IPS-15b (cell line): ENCODE data around the gene HIPK2.

Experiments used
- H3K27me3 ChIP-seq: one replicate; pipeline ENCODE4 v1.6.1; 2013; ENCODE audit warnings: low read length; ENCODE audit not compliant: control insufficient read depth, insufficient read depth
- H3K36me3 ChIP-seq: one replicate; pipeline ENCODE4 v1.6.1; 2013; ENCODE audit warnings: low read length; ENCODE audit not compliant: control insufficient read depth, insufficient read depth
- H3K4me1 ChIP-seq: one replicate; pipeline ENCODE4 v1.6.1; 2013; ENCODE audit warnings: mild to moderate bottlenecking, low read length; ENCODE audit not compliant: control insufficient read depth, insufficient read depth
- H3K4me3 ChIP-seq: one replicate; pipeline ENCODE4 v1.5.1; 2013; ENCODE audit warnings: low read depth, low read length
- H3K9ac ChIP-seq: one replicate; pipeline ENCODE4 v1.6.1; 2013; ENCODE audit warnings: low read depth, mild to moderate bottlenecking, low read length
- H3K9me3 ChIP-seq: one replicate; pipeline ENCODE4 v1.6.1; 2013; ENCODE audit warnings: mild to moderate bottlenecking, low read length; ENCODE audit not compliant: control insufficient read depth, insufficient read depth

HIPK2 gene

DNA sequence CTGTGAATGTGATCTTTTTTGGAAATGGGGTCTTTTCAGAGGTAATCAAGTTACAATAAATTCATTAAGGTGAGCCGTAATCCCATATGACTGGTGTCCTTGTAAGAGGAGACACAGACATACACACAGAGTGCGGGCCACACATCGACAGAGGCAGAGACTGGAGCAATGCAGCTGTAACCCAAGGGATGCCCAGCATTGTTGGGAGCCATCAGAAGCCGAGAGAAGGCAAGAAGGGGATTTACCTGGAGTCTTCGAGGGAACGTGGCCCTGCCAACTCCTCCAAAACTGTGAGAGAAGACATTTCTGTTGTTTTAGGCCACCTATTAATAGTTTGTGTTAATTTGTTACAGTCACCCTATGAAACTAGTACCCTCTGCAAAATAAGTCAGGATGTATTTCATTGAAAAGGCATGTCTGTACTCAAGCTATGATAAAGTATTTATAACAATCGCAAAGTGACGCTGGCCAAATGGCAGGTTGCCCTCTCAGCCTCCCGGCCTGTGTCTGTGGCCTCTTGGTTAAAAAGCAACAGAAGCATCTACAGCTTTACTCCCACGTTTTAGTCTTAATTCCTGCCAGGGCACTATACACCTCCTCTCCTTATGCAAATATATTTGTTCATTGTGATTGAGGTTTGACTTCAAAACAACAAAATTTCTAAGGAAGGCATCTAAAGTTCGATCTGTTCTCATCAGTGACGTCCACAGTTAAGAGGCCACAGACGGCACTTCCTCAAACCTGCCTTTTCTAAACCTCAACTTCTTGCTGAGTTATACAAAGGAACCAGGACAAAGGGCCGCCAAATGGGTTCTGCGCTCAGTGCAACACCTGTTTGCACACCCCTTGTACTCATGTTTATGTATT lies 46.8 kb downstream of the HIPK2 start:
- Histone ChIP-seq H3K9ac (no peak overlapping the region), H3K27me3 (no peaks in the 10 kb centered on the region), H3K4me1 (peaks cover 3% of the 10 kb centered on the region), H3K4me3 (no peak overlapping the region), H3K9me3 (no peaks in the 10 kb centered on the region), H3K36me3 (no peaks in the 10 kb centered on the region)

DNA sequence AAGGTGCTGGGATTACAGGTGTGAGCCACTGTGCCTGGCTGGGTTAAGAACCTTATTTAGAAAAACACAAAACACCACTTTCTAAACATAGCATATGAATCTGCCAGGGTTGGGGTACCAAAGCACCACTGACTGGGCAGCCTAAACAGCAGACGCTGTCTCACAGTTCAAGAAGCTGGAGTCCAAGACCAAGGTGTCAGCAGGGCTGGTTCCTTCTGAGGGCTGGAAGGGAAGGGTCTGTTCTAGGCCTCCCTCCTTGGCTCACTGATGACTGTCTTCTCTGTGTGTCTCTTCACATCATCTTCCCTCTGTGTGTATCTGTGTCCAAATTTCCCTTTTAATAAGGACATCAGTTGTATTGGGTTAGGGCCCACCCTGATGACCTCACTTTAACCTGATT lies 49.6 kb downstream of the HIPK2 start:
- no peak overlapping the region for H3K4me3 ChIP-seq
- peaks cover 10% of the 10 kb centered on the region for H3K4me1 ChIP-seq
- H3K36me3 ChIP-seq: no peaks in the 10 kb centered on the region
- H3K9me3 ChIP-seq: no peaks in the 10 kb centered on the region
- H3K9ac ChIP-seq: no peak overlapping the region
- H3K27me3 ChIP-seq: no peaks in the 10 kb centered on the region

DNA sequence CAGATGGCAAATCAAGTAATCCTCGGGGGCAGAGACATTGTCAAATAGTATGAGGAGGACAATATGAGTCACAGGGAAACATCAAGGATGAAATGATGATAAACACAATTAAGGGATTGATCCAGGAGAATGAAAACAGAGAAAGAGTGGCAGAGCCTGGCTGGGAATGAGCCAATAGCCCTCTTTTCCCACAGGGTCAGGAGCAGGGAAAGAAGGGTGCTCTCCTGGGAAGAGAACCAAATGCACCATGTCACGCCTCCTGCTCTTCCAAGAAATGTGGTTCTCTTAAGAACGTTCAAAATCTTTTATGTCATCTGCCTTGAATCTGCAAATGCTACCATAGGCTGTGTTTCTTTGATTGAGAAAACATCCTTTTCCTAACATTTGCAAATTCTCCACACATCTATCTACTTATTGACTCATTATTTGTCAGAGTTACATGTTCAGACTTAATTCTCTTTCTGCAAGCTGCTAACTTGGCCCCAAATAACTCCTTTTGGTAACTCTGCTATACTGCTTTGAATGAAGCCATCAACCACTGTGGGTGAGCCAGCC lies 50.6 kb downstream of the HIPK2 start:
- no peaks in the 10 kb centered on the region for H3K9me3 ChIP-seq
- no peak overlapping the region for H3K4me3 ChIP-seq
- peaks cover 10% of the 10 kb centered on the region for H3K4me1 ChIP-seq

DNA sequence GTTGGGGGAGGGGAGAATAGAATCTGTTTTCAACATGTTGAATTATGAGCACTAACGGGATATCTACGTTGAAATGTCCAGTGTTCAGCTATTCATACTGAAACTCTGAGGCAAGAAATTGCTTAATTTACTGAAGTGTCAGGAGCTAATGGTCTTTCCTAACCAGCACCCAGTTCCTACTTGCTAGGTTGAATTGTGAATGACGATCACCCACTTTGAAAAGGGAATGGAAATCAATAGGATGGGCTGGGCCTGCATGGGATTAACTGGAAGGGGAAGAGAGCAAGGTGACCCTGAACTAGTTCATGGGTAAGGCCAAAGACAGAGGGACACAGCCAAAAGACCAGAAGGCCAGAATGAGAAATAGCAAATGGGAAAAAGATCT lies 51.3 kb downstream of the HIPK2 start:
- no peaks in the 10 kb centered on the region for H3K36me3 ChIP-seq
- H3K9ac ChIP-seq: no peak overlapping the region
- H3K4me3 ChIP-seq: no peak overlapping the region
- H3K9me3 ChIP-seq: no peaks in the 10 kb centered on the region
- H3K27me3 ChIP-seq: no peaks in the 10 kb centered on the region
- H3K4me1 ChIP-seq: peaks cover 7% of the 10 kb centered on the region

More for the DNA sequence above, 50.6 kb downstream of the HIPK2 start:
- no peaks in the 10 kb centered on the region for H3K36me3 ChIP-seq
- H3K9ac ChIP-seq: no peak overlapping the region
- H3K27me3 ChIP-seq: no peaks in the 10 kb centered on the region

DNA sequence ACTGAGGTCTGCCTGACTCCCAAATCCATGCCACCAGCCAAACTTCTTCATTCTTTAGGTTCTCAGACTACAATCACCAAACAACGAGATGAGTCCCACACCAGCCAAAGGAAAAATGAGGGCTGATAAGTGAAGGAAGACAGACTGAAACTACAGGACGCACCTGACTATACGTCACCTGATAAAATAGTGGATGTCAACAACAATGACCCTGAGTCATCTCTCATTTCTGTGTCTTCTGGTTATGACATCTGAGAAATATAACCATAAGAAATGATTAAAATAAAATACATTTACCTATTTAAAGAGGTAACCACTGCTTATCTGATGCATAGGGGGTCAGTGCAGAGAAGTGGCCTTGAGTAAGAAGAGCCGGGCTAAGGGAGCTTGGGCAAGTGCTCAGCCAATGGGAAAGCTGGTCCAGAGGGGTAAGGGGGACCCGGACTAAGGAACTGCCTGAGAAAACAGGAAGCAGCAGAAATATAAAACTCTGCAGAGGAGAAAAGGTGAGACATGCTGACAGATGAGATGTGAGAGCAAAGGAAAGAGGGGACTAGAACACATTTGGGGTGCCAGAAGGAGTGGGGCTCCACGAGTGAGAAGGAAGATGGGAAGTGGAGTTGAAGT lies 51.8 kb downstream of the HIPK2 start:
- Histone ChIP-seq H3K4me3 (no peak overlapping the region), H3K4me1 (peaks cover 7% of the 10 kb centered on the region), H3K36me3 (no peaks in the 10 kb centered on the region)

DNA sequence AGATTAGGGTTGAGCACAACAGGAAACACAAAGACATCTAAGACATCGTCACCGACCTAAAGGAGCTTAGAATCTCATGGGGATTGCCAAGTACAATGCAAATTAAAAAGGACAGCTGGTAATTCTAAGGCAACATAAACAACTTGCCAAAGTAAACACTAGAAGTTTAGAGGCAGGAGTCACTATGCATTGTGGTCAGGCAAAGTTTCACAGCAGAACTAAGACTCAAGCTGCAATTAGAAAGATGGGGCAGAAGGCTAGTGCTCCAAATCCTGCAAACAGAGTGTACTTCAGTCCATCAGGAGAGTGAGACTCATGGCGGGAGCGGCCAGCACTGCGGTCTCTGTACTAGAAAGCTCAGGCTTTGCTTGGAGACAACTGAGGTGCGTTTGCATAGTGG lies 52.7 kb downstream of the HIPK2 start:
- Histone ChIP-seq H3K4me1 (peaks cover 9% of the 10 kb centered on the region), H3K27me3 (no peaks in the 10 kb centered on the region), H3K36me3 (no peaks in the 10 kb centered on the region), H3K4me3 (no peak overlapping the region), H3K9ac (no peak overlapping the region), H3K9me3 (no peaks in the 10 kb centered on the region)

More for the DNA sequence above, 51.8 kb downstream of the HIPK2 start:
- Histone ChIP-seq H3K9me3 (no peaks in the 10 kb centered on the region), H3K27me3 (no peaks in the 10 kb centered on the region), H3K9ac (no peak overlapping the region)

DNA sequence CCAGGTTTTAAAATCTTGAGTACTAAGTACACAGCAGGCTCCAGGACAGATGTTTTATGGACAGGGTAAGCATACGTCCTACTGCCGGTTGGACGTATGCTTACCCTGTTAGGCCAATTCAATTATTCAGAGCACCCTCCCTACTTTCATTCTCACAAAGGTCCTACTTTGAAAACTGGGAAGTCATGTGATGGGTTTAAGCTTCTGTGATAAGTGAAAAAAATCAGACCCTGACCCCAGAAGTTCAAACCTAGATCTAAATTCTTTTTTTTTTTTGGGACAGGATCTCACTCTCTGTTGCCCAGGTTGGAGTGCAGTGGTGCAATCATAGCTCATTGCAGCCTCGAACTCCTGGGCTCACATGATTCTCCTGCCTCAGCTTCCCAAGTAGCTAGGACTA lies 55.2 kb downstream of the HIPK2 start:
- Histone ChIP-seq H3K36me3 (no peaks in the 10 kb centered on the region), H3K4me3 (no peak overlapping the region), H3K9me3 (no peaks in the 10 kb centered on the region), H3K9ac (no peak overlapping the region), H3K4me1 (peaks cover 9% of the 10 kb centered on the region), H3K27me3 (no peaks in the 10 kb centered on the region)

DNA sequence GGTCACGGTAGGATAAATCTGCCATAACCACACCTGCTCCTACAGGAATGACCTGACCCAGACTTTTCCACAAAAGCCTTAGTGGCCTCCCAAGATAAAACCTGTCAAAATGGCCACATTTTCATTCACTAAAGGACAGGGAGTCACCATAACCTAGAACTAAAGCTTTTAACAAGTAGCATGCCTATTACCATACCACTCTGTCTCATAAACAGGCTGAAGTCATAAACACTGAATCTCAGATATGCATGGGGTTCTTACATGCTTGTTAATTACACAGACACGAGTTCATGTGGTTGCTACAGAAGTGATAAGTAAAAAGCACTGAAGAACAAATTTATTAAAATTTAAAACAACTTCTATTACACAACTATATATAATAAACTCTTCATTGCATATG lies 56.0 kb downstream of the HIPK2 start:
- H3K4me3 ChIP-seq: no peak overlapping the region

DNA sequence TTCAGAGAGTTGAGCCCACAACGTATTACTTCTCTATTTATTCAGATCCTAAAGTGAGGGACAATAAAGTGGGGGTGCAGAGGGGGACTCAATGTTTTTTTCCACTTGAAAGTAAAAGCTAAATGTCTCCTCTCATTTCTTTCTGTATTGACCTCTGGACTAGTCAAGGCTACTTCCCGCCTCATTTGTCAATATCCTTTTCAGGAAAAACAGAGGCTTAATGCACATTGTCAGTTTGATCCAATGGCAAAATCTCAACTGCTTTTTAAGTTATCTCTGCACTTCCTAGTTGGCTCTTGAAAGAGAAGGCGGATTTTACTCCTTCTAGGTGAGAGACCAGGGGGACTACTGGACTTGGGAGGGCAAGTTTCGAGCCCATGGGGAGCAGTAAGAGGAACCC lies 56.4 kb downstream of the HIPK2 start:
- Histone ChIP-seq H3K4me3 (no peak overlapping the region), H3K27me3 (no peaks in the 10 kb centered on the region), H3K9me3 (no peaks in the 10 kb centered on the region), H3K9ac (no peak overlapping the region), H3K4me1 (peaks cover 9% of the 10 kb centered on the region), H3K36me3 (peaks cover 2% of the 10 kb centered on the region)

More for the DNA sequence above, 56.0 kb downstream of the HIPK2 start:
- Histone ChIP-seq H3K9me3 (no peaks in the 10 kb centered on the region), H3K9ac (no peak overlapping the region), H3K4me1 (peaks cover 9% of the 10 kb centered on the region), H3K27me3 (no peaks in the 10 kb centered on the region), H3K36me3 (no peaks in the 10 kb centered on the region)

DNA sequence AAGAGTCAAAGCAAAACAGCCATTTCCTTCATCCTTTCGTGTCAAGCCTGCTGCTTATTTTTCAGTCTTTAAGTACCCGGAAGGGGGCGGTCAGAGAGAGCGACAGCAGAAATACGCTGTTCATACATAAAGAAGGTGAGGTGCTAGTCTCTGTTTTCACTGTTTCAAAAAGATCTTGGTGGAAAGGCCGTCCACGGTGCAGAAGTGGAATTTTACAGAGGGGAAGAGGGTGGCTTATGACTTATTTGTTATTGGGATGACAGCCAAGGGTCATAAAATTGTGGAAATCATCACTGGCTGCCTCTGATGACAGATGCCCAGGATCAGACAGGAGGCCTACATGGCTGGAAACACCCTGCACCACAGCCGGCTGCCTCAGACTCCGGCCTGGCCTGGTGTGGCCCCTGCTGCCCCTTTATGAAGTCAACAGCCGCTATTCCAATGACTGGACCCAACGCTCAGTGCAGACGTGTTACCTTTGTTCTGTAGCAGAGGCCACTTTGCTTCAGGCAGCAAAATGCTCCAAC lies 57.0 kb downstream of the HIPK2 start:
- Histone ChIP-seq H3K9me3 (no peaks in the 10 kb centered on the region), H3K4me3 (no peak overlapping the region), H3K9ac (no peak overlapping the region), H3K4me1 (peaks cover 9% of the 10 kb centered on the region), H3K36me3 (peaks cover 8% of the 10 kb centered on the region), H3K27me3 (no peaks in the 10 kb centered on the region)

DNA sequence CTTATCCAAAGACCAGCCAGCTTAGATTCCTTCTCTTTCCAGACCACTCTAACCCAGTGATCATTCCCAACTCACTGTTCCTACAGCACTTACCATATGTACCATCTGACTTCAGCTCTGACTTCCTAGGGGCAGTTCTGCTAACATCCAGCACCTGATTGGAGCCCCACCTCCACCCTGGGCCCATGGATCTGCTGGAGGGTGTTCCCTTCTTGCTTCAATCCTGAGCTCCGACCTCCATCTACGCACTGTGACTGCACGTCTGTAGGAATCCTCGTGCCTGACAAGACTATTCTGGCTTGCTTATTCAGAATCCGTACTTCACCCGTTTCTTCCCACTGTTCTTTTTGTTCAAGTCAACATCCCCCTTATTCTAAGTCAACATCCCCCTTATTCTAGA lies 57.6 kb downstream of the HIPK2 start:
- H3K27me3 ChIP-seq: no peaks in the 10 kb centered on the region
- no peak overlapping the region for H3K9ac ChIP-seq
- H3K4me3 ChIP-seq: no peak overlapping the region
- peaks cover 6% of the 10 kb centered on the region for H3K4me1 ChIP-seq
- H3K9me3 ChIP-seq: no peaks in the 10 kb centered on the region
- peaks cover 8% of the 10 kb centered on the region for H3K36me3 ChIP-seq
